Mesendoderm (in vitro differentiated cells): ENCODE results near the gene ABCA6.

Experiments used
- DNase-seq: peaks from one replicate; pipeline ENCODE4 v3.0.0; 2013
- H2AK5ac ChIP-seq: 2 replicates; pipeline ENCODE4 v1.6.1; 2013; ENCODE audit warnings: low read length, inconsistent platforms
- H2BK120ac ChIP-seq: 2 replicates; pipeline ENCODE4 v1.6.1; 2013; ENCODE audit warnings: low read depth, mild to moderate bottlenecking, low read length, moderate library complexity, mixed read lengths
- H2BK15ac ChIP-seq: replicated peaks from 2 replicates; pipeline ENCODE4 v1.6.1; 2013; ENCODE audit warnings: low read depth, mild to moderate bottlenecking, moderate library complexity
- H2BK5ac ChIP-seq: 2 replicates; pipeline ENCODE4 v1.6.1; 2013; ENCODE audit warnings: low read length, inconsistent platforms
- H3K18ac ChIP-seq: 2 replicates; pipeline ENCODE4 v1.6.1; 2013; ENCODE audit warnings: mild to moderate bottlenecking, low read length, mixed read lengths
- H3K23ac ChIP-seq: one replicate; pipeline ENCODE4 v1.6.1; 2013; ENCODE audit warnings: low read length
- H3K27ac ChIP-seq: 2 replicates; pipeline ENCODE4 v1.5.1; 2013; ENCODE audit warnings: low read depth, mild to moderate bottlenecking, inconsistent platforms, low read length, moderate library complexity
- H3K27me3 ChIP-seq: 2 replicates; pipeline ENCODE4 v1.6.1; 2013; ENCODE audit warnings: low read length, control low read depth, mild to moderate bottlenecking, inconsistent platforms; ENCODE audit not compliant: insufficient read depth, poor library complexity
- H3K36me3 ChIP-seq: 2 replicates; pipeline ENCODE4 v1.6.1; 2013; ENCODE audit warnings: low read length, inconsistent platforms; ENCODE audit not compliant: control insufficient read depth, insufficient read depth
- H3K4ac ChIP-seq: one replicate; pipeline ENCODE4 v1.6.1; 2013; ENCODE audit warnings: low read depth, mild to moderate bottlenecking, low read length, moderate library complexity
- H3K4me1 ChIP-seq: 2 replicates; pipeline ENCODE4 v1.6.1; 2013; ENCODE audit warnings: low read depth, low read length, inconsistent platforms; ENCODE audit not compliant: control insufficient read depth
- H3K4me2 ChIP-seq: 2 replicates; pipeline ENCODE4 v1.6.1; 2013; ENCODE audit warnings: low read length
- H3K4me3 ChIP-seq: 2 replicates; pipeline ENCODE4 v1.5.1; 2013; ENCODE audit warnings: mild to moderate bottlenecking, low read length
- H3K56ac ChIP-seq: one replicate; pipeline ENCODE4 v1.6.1; 2013; ENCODE audit warnings: low read length
- H3K79me1 ChIP-seq: 2 replicates; pipeline ENCODE4 v1.6.1; 2013; ENCODE audit warnings: low read length, inconsistent platforms
- H3K79me2 ChIP-seq: 2 replicates; pipeline ENCODE4 v1.6.1; 2013; ENCODE audit warnings: mild to moderate bottlenecking, low read length; ENCODE audit not compliant: control insufficient read depth, insufficient read depth
- H3K9ac ChIP-seq: 2 replicates; pipeline ENCODE4 v1.6.1; 2013; ENCODE audit warnings: low read length, inconsistent platforms
- H4K5ac ChIP-seq: one replicate; pipeline ENCODE4 v1.6.1; 2013; ENCODE audit warnings: low read length
- H4K8ac ChIP-seq: one replicate; pipeline ENCODE4 v1.6.1; 2013; ENCODE audit warnings: low read depth, mild to moderate bottlenecking, control low read depth, low read length, moderate library complexity
- WGBS: extraction: QIAGEN DNeasy Blood & Tissue Kit; methylation state at CpG from one replicate; pipeline ENCODE4 v1.1.7; 2013; ENCODE audit warnings: low lambda C conversion rate, missing lambda C conversion rate; ENCODE audit not compliant: insufficient coverage; ENCODE audit errors: extremely low coverage; 5-methylcytosine and 5-hydroxymethylcytosine counted together

ABCA6 gene

GRCh38 chr17:69093279-69093789 is 48.4 kb downstream of the ABCA6 start:
- Histone ChIP-seq H3K4ac (no peak overlapping the region), H2BK15ac (no peak overlapping the region), H4K8ac (no peak overlapping the region), H3K27ac (no peak overlapping the region), H2AK5ac (no peak overlapping the region), H3K4me2 (no peak overlapping the region), H3K4me3 (no peak overlapping the region), H3K27me3 (no peaks in the 10 kb centered on the region), H3K23ac (no peak overlapping the region), H3K79me2 (no peaks in the 10 kb centered on the region), H3K9ac (no peak overlapping the region), H3K18ac (no peak overlapping the region), H3K36me3 (no peaks in the 10 kb centered on the region), H4K5ac (no peak overlapping the region), H3K79me1 (no peaks in the 10 kb centered on the region), H3K4me1 (no peaks in the 10 kb centered on the region), H3K56ac (no peak overlapping the region), H2BK120ac (no peak overlapping the region), H2BK5ac (no peak overlapping the region)
- no peak for DNase-seq
- no CpG with 5 or more reads among the region's 8 CpGs for WGBS

DNA sequence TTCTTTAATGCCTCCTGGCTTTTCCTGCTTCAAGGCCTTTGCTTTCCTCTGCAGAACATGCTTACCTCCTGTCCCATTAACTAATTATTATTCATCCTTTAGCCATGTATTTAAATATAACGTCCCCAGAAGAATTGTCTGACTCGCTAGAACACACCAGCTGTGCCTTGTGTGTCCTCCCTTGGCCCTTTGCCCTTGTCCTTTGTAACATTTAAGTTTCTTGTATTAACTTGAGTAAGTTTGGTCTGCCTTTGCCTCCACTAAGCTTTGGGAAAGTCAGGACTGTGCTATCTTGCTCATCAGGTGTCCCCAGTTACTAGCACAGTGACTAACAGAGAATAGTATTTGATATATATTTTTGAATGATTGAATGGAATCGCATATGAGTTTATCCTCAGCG is 51.3 kb downstream of the ABCA6 start:
- Histone ChIP-seq H3K4ac (no peak overlapping the region), H3K56ac (no peak overlapping the region), H3K18ac (no peak overlapping the region), H3K4me2 (no peak overlapping the region), H2AK5ac (no peak overlapping the region), H2BK15ac (no peak overlapping the region), H4K8ac (no peak overlapping the region), H3K36me3 (no peaks in the 10 kb centered on the region), H2BK120ac (no peak overlapping the region), H3K27ac (no peak overlapping the region), H4K5ac (no peak overlapping the region), H3K79me2 (no peaks in the 10 kb centered on the region), H3K4me3 (no peak overlapping the region), H2BK5ac (no peak overlapping the region), H3K79me1 (no peaks in the 10 kb centered on the region), H3K23ac (no peak overlapping the region), H3K27me3 (no peaks in the 10 kb centered on the region), H3K9ac (no peak overlapping the region), H3K4me1 (no peaks in the 10 kb centered on the region)
- DNase-seq: no peak
- WGBS: no CpG with 5 or more reads among the region's 4 CpGs

GRCh38 chr17:69088643-69089200 is 53.0 kb downstream of the ABCA6 start:
- Histone ChIP-seq H2BK120ac (no peak overlapping the region), H4K5ac (no peak overlapping the region), H3K18ac (no peak overlapping the region), H3K4me3 (no peak overlapping the region), H3K36me3 (no peaks in the 10 kb centered on the region), H3K23ac (no peak overlapping the region), H3K4me1 (no peaks in the 10 kb centered on the region), H3K27me3 (no peaks in the 10 kb centered on the region), H3K9ac (no peak overlapping the region), H3K4ac (no peak overlapping the region), H3K27ac (no peak overlapping the region), H2BK5ac (no peak overlapping the region), H3K4me2 (no peak overlapping the region), H3K79me1 (no peaks in the 10 kb centered on the region), H4K8ac (no peak overlapping the region), H3K56ac (no peak overlapping the region), H2AK5ac (no peak overlapping the region), H2BK15ac (no peak overlapping the region), H3K79me2 (no peaks in the 10 kb centered on the region)
- no peak for DNase-seq
- no CpG with 5 or more reads among the region's 4 CpGs for WGBS

- 100% methylated on average over 1 of the region's 1 CpG for WGBS
Measured at GRCh38 chr17:69086641-69087040, 55.1 kb downstream of the ABCA6 start.

GRCh38 chr17:69084911-69085310 is 56.8 kb downstream of the ABCA6 start:
- Histone ChIP-seq H3K79me2 (no peaks in the 10 kb centered on the region), H3K23ac (no peak overlapping the region), H2BK120ac (no peak overlapping the region), H3K56ac (no peak overlapping the region), H3K4me2 (no peak overlapping the region), H3K4ac (no peak overlapping the region), H3K4me3 (no peak overlapping the region), H3K18ac (no peak overlapping the region), H2AK5ac (no peak overlapping the region), H3K27me3 (no peaks in the 10 kb centered on the region), H2BK15ac (no peak overlapping the region), H4K8ac (no peak overlapping the region), H3K79me1 (no peaks in the 10 kb centered on the region), H3K36me3 (no peaks in the 10 kb centered on the region), H3K9ac (no peak overlapping the region), H4K5ac (no peak overlapping the region), H3K4me1 (no peaks in the 10 kb centered on the region), H3K27ac (no peak overlapping the region), H2BK5ac (no peak overlapping the region)
- DNase-seq: peak; percentile 84
- WGBS: no CpG with 5 or more reads among the region's 13 CpGs

More at GRCh38 chr17:69086641-69087040, 55.1 kb downstream of the ABCA6 start:
- Histone ChIP-seq H3K23ac (no peak overlapping the region), H3K56ac (no peak overlapping the region), H2BK120ac (no peak overlapping the region), H3K18ac (no peak overlapping the region), H3K79me2 (no peaks in the 10 kb centered on the region), H3K4ac (no peak overlapping the region), H3K4me2 (no peak overlapping the region), H2AK5ac (no peak overlapping the region), H4K8ac (no peak overlapping the region), H2BK5ac (no peak overlapping the region), H3K27ac (no peak overlapping the region), H3K4me1 (no peaks in the 10 kb centered on the region), H3K79me1 (no peaks in the 10 kb centered on the region), H4K5ac (no peak overlapping the region), H3K4me3 (no peak overlapping the region), H2BK15ac (no peak overlapping the region), H3K9ac (no peak overlapping the region), H3K36me3 (no peaks in the 10 kb centered on the region), H3K27me3 (no peaks in the 10 kb centered on the region)
- no peak for DNase-seq

GRCh38 chr17:69082696-69083095 is 59.0 kb downstream of the ABCA6 start:
- no peak overlapping the region for H3K56ac ChIP-seq
- H3K4me2 ChIP-seq: no peak overlapping the region
- H3K23ac ChIP-seq: no peak overlapping the region
- no peak overlapping the region for H3K9ac ChIP-seq
- no peak overlapping the region for H3K4ac ChIP-seq
- no peaks in the 10 kb centered on the region for H3K27me3 ChIP-seq
- no peaks in the 10 kb centered on the region for H3K4me1 ChIP-seq
- no peak overlapping the region for H2AK5ac ChIP-seq
- H3K27ac ChIP-seq: no peak overlapping the region
- H2BK120ac ChIP-seq: no peak overlapping the region
- no peak overlapping the region for H2BK15ac ChIP-seq
- no peaks in the 10 kb centered on the region for H3K79me2 ChIP-seq
- no peak overlapping the region for H3K4me3 ChIP-seq
- no peak overlapping the region for H4K5ac ChIP-seq
- no peaks in the 10 kb centered on the region for H3K79me1 ChIP-seq
- WGBS: no CpG with 5 or more reads among the region's 2 CpGs
- no peaks in the 10 kb centered on the region for H3K36me3 ChIP-seq
- no peak overlapping the region for H3K18ac ChIP-seq
- H2BK5ac ChIP-seq: no peak overlapping the region
- no peak for DNase-seq
- H4K8ac ChIP-seq: no peak overlapping the region
